Endothelial cell of umbilical vein (primary cell): ENCODE results near the gene MAP3K4. TPM values are rescaled to one million over a fixed set of nuclear protein-coding genes. Genes with fewer than 3 reads are reported as not detected.
"Not testable (repeated sequence)": the region's sequence is repeated elsewhere in the genome, so short reads cannot be mapped to it uniquely, and the experiment has no call there.

Experiments
- BruUV-seq: library from RNA; stranded (reverse); fragments of 400-500 nt; replicated peaks from 2 replicates; lab custom pipeline; 2021; lab: Mats Ljungman, UMichigan
- CTCF ChIA-PET: fragments of 300-600, 350-600 bp; sonication (Branson Sonifier 250); formaldehyde crosslinking; loops from one replicate; lab custom pipeline; 2021; ENCODE audit warnings: antibody characterized with exemption, inconsistent platforms; lab: Charles Lee
- POLR2A ChIA-PET: fragments of 300-600, 350-600 bp; sonication (Branson Sonifier 250); formaldehyde crosslinking; loops from one replicate; lab custom pipeline; 2021; ENCODE audit warnings: antibody characterized with exemption, inconsistent platforms; lab: Charles Lee
- DNase-seq: peaks from one replicate; pipeline ENCODE4 v3.0.0-alpha.2; 2011; ENCODE audit warnings: low read depth, low spot score
- FAIRE-seq: peaks from 2 replicates; lab custom pipeline; 2011; peaks lifted over from hg19 to GRCh38; lab: Jason Lieb, UNC
- H2AFZ ChIP-seq: 2 replicates; pipeline ENCODE4 v1.6.0; 2012; ENCODE audit warnings: low read depth, low read length, control low read depth, inconsistent platforms
- H3K27ac ChIP-seq: 2 replicates; pipeline ENCODE4 v1.5.1; 2011; ENCODE audit warnings: low read depth, mild to moderate bottlenecking, control low read depth, low read length, moderate library complexity; ENCODE audit not compliant: insufficient read depth
- H3K27me3 ChIP-seq, 2 experiments: 2 replicates each; pipeline versions ENCODE4 v1.6.0 to v1.6.1; 2011; ENCODE audit warnings: low read length in 2 of 2, mixed read lengths in 1 of 2; ENCODE audit not compliant: control insufficient read depth in 2 of 2, insufficient read depth in 2 of 2
- H3K36me3 ChIP-seq, 2 experiments: 2 replicates in 1 of 2; 3 replicates in 1 of 2; pipeline ENCODE4 v1.5.1; 2011; ENCODE audit warnings: low read length in 2 of 2, mild to moderate bottlenecking in 1 of 2, moderate library complexity in 1 of 2; ENCODE audit not compliant: control insufficient read depth in 2 of 2, insufficient read depth in 2 of 2; ENCODE audit errors: extremely low read depth in 1 of 2
- H3K4me1 ChIP-seq: 3 replicates; pipeline ENCODE4 v1.5.1; 2011; ENCODE audit warnings: mild to moderate bottlenecking, low read length; ENCODE audit not compliant: control insufficient read depth, insufficient read depth; ENCODE audit errors: extremely low read depth
- H3K4me2 ChIP-seq: 2 replicates; pipeline ENCODE4 v1.6.1; 2011; ENCODE audit warnings: low read length, control low read depth, mixed read lengths; ENCODE audit not compliant: insufficient read depth
- H3K4me3 ChIP-seq, 3 experiments: fragments of 200-600 bp in 1 of 3; sonication (generic), shearing (Covaris generic) in 1 of 3; replicated peaks in 1 of 3; 2 replicates each; pipeline ENCODE4 v1.5.1; 2011 to 2016; ENCODE audit warnings: control low read depth in 3 of 3, low read length in 3 of 3, mild to moderate bottlenecking in 2 of 3, inconsistent platforms in 1 of 3, low read depth in 1 of 3, moderate library complexity in 1 of 3; ENCODE audit not compliant: insufficient read depth in 1 of 3
- H3K79me2 ChIP-seq: 2 replicates; pipeline ENCODE4 v1.6.0; 2012; ENCODE audit warnings: low read length, inconsistent platforms; ENCODE audit not compliant: control insufficient read depth, insufficient read depth
- H3K9ac ChIP-seq: replicated peaks from 2 replicates; pipeline ENCODE3; 2011; ENCODE audit warnings: low read length, control low read depth; ENCODE audit not compliant: insufficient read depth; ENCODE audit errors: extremely low read depth
- H3K9me1 ChIP-seq: replicated peaks from 3 replicates; pipeline ENCODE4 v1.6.0; 2011; ENCODE audit warnings: mild to moderate bottlenecking, low read length; ENCODE audit not compliant: control insufficient read depth, insufficient read depth; ENCODE audit errors: extremely low read depth
- H3K9me3 ChIP-seq: replicated peaks from 2 replicates; pipeline ENCODE4 v1.5.1; 2012; ENCODE audit warnings: low read length, inconsistent platforms; ENCODE audit not compliant: control insufficient read depth, insufficient read depth
- H4K20me1 ChIP-seq: replicated peaks from 2 replicates; pipeline ENCODE3; 2011; ENCODE audit warnings: mild to moderate bottlenecking, low read length; ENCODE audit not compliant: control insufficient read depth, insufficient read depth; ENCODE audit errors: extremely low read depth
- EZH2 ChIP-seq: IDR thresholded peaks from 2 replicates; pipeline ENCODE4 v1.6.1; 2012; ENCODE audit warnings: borderline replicate concordance, low read depth, mild to moderate bottlenecking, moderate library complexity, low read length, inconsistent platforms; ENCODE audit not compliant: severe bottlenecking
- FOS ChIP-seq: IDR thresholded peaks from 2 replicates; pipeline ENCODE4 v1.6.1; 2011; ENCODE audit warnings: mild to moderate bottlenecking, low read length, moderate library complexity, borderline replicate concordance; ENCODE audit not compliant: insufficient read depth
- GATA2 ChIP-seq: IDR thresholded peaks from 2 replicates; pipeline ENCODE4 v1.7.0; 2011; ENCODE audit warnings: low read depth, mild to moderate bottlenecking, moderate library complexity, mixed read lengths, low read length; ENCODE audit not compliant: insufficient read length, insufficient read depth
- JUN ChIP-seq: IDR thresholded peaks from 2 replicates; pipeline ENCODE4 v1.6.1; 2011; ENCODE audit warnings: borderline replicate concordance, low read depth; ENCODE audit not compliant: insufficient read length, insufficient read depth
- MYC ChIP-seq: IDR thresholded peaks from one replicate; pipeline ENCODE4 v1.6.1; 2011; ENCODE audit warnings: mild to moderate bottlenecking, low read depth, low read length
- POLR2A ChIP-seq: IDR thresholded peaks from 2 replicates; pipeline ENCODE4 v1.6.1; 2012; ENCODE audit warnings: low read depth, mild to moderate bottlenecking, control low read depth, low read length
- POLR2AphosphoS5 ChIP-seq: IDR thresholded peaks from 2 replicates; pipeline ENCODE4 v1.6.1; 2012; ENCODE audit warnings: low read depth, mild to moderate bottlenecking, control low read depth, low read length, moderate library complexity; ENCODE audit not compliant: insufficient read depth
- dilution Hi-C: fragments of 300-500 bp; cut with MboI; formaldehyde crosslinking; loops from one replicate; pipeline ENCODE4 v1.15.0; 2019; ENCODE audit warnings: low sequenced_read_pairs; ENCODE audit not compliant: extremely low pct_ligation_motif_present
- intact Hi-C: fragments of 100-400 bp; cut with micrococcal nuclease; formaldehyde crosslinking; loops from one replicate; pipeline ENCODE4 v1.10.0; 2022
- polyA plus RNA-seq, 4 experiments: library from polyadenylated mRNA; depleted of rRNA in 3 of 4; stranded (reverse) in 3 of 4; unstranded in 1 of 4; fragments of >200 nt; gene quantifications; 2 replicates each; pipeline versions ENCODE4 v1.2.1 to v1.2.3, GENCODE V29; 2011 to 2012; ENCODE audit warnings: missing spikeins in 1 of 4
- total RNA-seq: library from RNA; stranded (reverse); gene quantifications from 2 replicates; pipeline ENCODE4 v1.2.3, GENCODE V29; 2021
- TF ChIP-seq, protein P1 (sequence below), 2 donors: IDR thresholded peaks; 1 replicate in 1 of 2; 2 replicates in 1 of 2; pipeline ENCODE4 v1.5.1; 2011; ENCODE audit warnings: low read length in 2 of 2, mild to moderate bottlenecking in 2 of 2, moderate library complexity in 2 of 2, control low read depth in 1 of 2, inconsistent platforms in 1 of 2, low read depth in 1 of 2; ENCODE audit not compliant: insufficient read depth in 1 of 2; ENCODE audit errors: extremely low read depth in 1 of 2
- TF ChIP-seq, protein P2 (sequence below): IDR thresholded peaks from 2 replicates; pipeline ENCODE4 v1.6.1; 2011; ENCODE audit not compliant: insufficient read depth, insufficient read length

MAP3K4 gene
- total and polyA plus RNA-seq, 2 donors (not counting 3 experiments of a cell fraction or from before 2014, with no cell fraction given) = 10.8 to 42.3 TPM

GRCh38 chr6:160972111-160972510, 19.5 kb upstream of the MAP3K4 start:
- Histone ChIP-seq H3K4me2 (no peak overlapping the region), H3K9me3 (no peaks in the 10 kb centered on the region), H3K27ac (no peak overlapping the region), H3K27me3 (peaks cover 0 to 5% of the 10 kb centered on the region in 2 experiments), H3K4me1 (no peaks in the 10 kb centered on the region), H3K9me1 (no peaks in the 10 kb centered on the region), H3K4me3 (no peak overlapping the region), H3K79me2 (no peaks in the 10 kb centered on the region), H3K9ac (no peak overlapping the region), H2AFZ (no peak overlapping the region), H3K36me3 (no peaks in the 10 kb centered on the region), H4K20me1 (no peaks in the 10 kb centered on the region)
- ChIA-PET CTCF (interaction anchor here (0.7 to 2.0 kb wide), 2 partner anchors 399 to 1317 kb away, joined by 3 to 5 read pairs; no protein-coding TSS in a partner anchor), POLR2A (no interaction called here)
- FAIRE-seq = no peak
- no peak for DNase-seq
- BruUV-seq = no TSS peak
- intact Hi-C loops (no loop called here), dilution Hi-C loops (no loop called here)
- TF ChIP-seq, protein P1, sequence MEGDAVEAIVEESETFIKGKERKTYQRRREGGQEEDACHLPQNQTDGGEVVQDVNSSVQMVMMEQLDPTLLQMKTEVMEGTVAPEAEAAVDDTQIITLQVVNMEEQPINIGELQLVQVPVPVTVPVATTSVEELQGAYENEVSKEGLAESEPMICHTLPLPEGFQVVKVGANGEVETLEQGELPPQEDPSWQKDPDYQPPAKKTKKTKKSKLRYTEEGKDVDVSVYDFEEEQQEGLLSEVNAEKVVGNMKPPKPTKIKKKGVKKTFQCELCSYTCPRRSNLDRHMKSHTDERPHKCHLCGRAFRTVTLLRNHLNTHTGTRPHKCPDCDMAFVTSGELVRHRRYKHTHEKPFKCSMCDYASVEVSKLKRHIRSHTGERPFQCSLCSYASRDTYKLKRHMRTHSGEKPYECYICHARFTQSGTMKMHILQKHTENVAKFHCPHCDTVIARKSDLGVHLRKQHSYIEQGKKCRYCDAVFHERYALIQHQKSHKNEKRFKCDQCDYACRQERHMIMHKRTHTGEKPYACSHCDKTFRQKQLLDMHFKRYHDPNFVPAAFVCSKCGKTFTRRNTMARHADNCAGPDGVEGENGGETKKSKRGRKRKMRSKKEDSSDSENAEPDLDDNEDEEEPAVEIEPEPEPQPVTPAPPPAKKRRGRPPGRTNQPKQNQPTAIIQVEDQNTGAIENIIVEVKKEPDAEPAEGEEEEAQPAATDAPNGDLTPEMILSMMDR (IDR thresholded peaks at IDR 0.05; ENCODE audit: extremely low read depth in 1 of 2, insufficient read depth in 1 of 2, low read depth in 1 of 2, low read length in 2 of 2) = no peak
- TF ChIP-seq JUN = no peak
- no peak for TF ChIP-seq POLR2A
- TF ChIP-seq FOS = no peak
- no peak for TF ChIP-seq MYC
- no peak for TF ChIP-seq GATA2
- TF ChIP-seq, protein P2, sequence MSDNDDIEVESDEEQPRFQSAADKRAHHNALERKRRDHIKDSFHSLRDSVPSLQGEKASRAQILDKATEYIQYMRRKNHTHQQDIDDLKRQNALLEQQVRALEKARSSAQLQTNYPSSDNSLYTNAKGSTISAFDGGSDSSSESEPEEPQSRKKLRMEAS = no peak
- TF ChIP-seq POLR2AphosphoS5 = no peak
- no peak for TF ChIP-seq EZH2

DNA sequence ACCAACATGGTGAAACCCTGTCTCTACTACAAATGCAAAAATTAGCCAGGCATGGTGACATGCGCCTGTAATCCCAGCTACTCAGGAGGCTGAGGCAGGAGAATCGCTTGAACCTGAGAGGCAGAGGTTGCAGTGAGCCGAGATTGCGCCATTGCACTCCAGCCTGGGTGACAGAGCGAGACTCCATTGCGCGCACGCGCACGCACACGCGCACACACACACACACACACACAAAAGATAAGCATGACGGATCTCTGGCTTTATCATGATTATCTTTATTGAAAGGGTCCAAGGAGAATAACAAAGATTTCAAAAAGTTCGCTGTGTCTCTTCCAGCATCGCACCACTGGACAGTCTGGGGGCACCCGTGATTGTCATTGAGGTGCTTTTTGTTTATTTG, 19.0 kb upstream of the MAP3K4 start:
- H3K27me3 ChIP-seq, H3K4me3 ChIP-seq, H3K4me1 ChIP-seq, H2AFZ ChIP-seq, DNase-seq, BruUV-seq, intact Hi-C loops, H3K36me3 ChIP-seq, H4K20me1 ChIP-seq, H3K79me2 ChIP-seq, POLR2A ChIA-PET, H3K9me3 ChIP-seq, FAIRE-seq, H3K9me1 ChIP-seq, H3K9ac ChIP-seq, H3K4me2 ChIP-seq, H3K27ac ChIP-seq, dilution Hi-C loops: not testable (repeated sequence)
- CTCF ChIA-PET = interaction anchor here (0.7 to 2.0 kb wide), 2 partner anchors 398 to 1318 kb away, joined by 3 to 5 read pairs; no protein-coding TSS in a partner anchor
